Caco-2 (cell line): ENCODE results near the gene ARSK. TPM values are rescaled to one million over a fixed set of nuclear protein-coding genes. Genes with fewer than 3 reads are reported as not detected.

ENCODE experiments used
- BruUV-seq: library from RNA; stranded (reverse); fragments of 400-500 nt; replicated peaks from 2 replicates; lab custom pipeline; 2021; lab: Mats Ljungman, UMichigan
- CTCF ChIA-PET: fragments of 300-600 bp; sonication (Branson Sonifier 250); formaldehyde crosslinking; loops from one replicate; lab custom pipeline; 2022; ENCODE audit warnings: antibody characterized with exemption; lab: Charles Lee
- POLR2A ChIA-PET: fragments of 300-600 bp; sonication (Branson Sonifier 250); formaldehyde crosslinking; loops from one replicate; lab custom pipeline; 2022; ENCODE audit warnings: antibody characterized with exemption; lab: Charles Lee
- DNase-seq, 2 experiments: peaks; one replicate each; pipeline versions ENCODE4 v3.0.0 to v3.0.0-alpha.2; 2020 to 2022
- H3K27me3 ChIP-seq: replicated peaks from 2 replicates; pipeline ENCODE4 v1.6.0; 2011; ENCODE audit warnings: low read length; ENCODE audit not compliant: control insufficient read depth, insufficient read depth
- H3K36me3 ChIP-seq: 2 replicates; pipeline ENCODE4 v1.5.1; 2011; ENCODE audit warnings: low read length; ENCODE audit not compliant: control insufficient read depth, insufficient read depth
- H3K4me1 ChIP-seq: fragments of 250-450 bp; sonication (Bioruptor Pico); 2 replicates; pipeline ENCODE4 v1.5.1; 2020; ENCODE audit warnings: mild to moderate bottlenecking
- H3K4me3 ChIP-seq: 2 replicates; pipeline ENCODE4 v1.5.1; 2011; ENCODE audit warnings: low read depth, mild to moderate bottlenecking, control low read depth, low read length
- H3K9me3 ChIP-seq: fragments of 250-450 bp; sonication (Bioruptor Pico); 2 replicates; pipeline ENCODE4 v1.5.1; 2020; ENCODE audit warnings: mild to moderate bottlenecking, moderate library complexity
- H3K27ac Mint-ChIP-seq: one replicate; pipeline ENCODE4 v1.8.0; 2022; ENCODE audit warnings: mixed read lengths; ENCODE audit not compliant: unreplicated experiment
- H3K27me3 Mint-ChIP-seq: one replicate; pipeline ENCODE4 v1.8.0; 2022; ENCODE audit warnings: mixed read lengths; ENCODE audit not compliant: insufficient read depth, unreplicated experiment
- H3K36me3 Mint-ChIP-seq: one replicate; pipeline ENCODE4 v1.8.0; 2022; ENCODE audit warnings: mild to moderate bottlenecking, mixed read lengths; ENCODE audit not compliant: insufficient read depth, unreplicated experiment
- H3K4me1 Mint-ChIP-seq: one replicate; pipeline ENCODE4 v1.8.0; 2022; ENCODE audit warnings: low read depth, mixed read lengths; ENCODE audit not compliant: unreplicated experiment
- H3K4me3 Mint-ChIP-seq: one replicate; pipeline ENCODE4 v1.8.0; 2022; ENCODE audit warnings: mild to moderate bottlenecking, moderate library complexity, mixed read lengths; ENCODE audit not compliant: unreplicated experiment
- H3K9me3 Mint-ChIP-seq: one replicate; pipeline ENCODE4 v1.8.0; 2022; ENCODE audit warnings: mixed read lengths; ENCODE audit not compliant: unreplicated experiment
- CTCF ChIP-seq, 2 experiments: fragments of 200-600 bp in 1 of 2; IDR thresholded peaks; 1 replicate in 1 of 2; 2 replicates in 1 of 2; pipeline versions ENCODE4 v1.5.1 to v1.8.0; 2011 to 2022; ENCODE audit warnings: antibody characterized with exemption in 1 of 2, control low read depth in 1 of 2, inconsistent platforms in 1 of 2, low read depth in 1 of 2, low read length in 1 of 2, mild to moderate bottlenecking in 1 of 2, moderate library complexity in 1 of 2; ENCODE audit not compliant: insufficient read depth in 1 of 2, severe bottlenecking in 1 of 2, unreplicated experiment in 1 of 2
- intact Hi-C: fragments of 100-400 bp; cut with micrococcal nuclease; formaldehyde crosslinking; loops from one replicate; pipeline ENCODE4 v1.10.0; 2022; ENCODE audit not compliant: unreplicated experiment
- total RNA-seq: library from RNA; stranded (reverse); gene quantifications from 2 replicates; pipeline ENCODE4 v1.2.3, GENCODE V29; 2022

Gene ARSK
- total RNA-seq, 1 experiment from 2014 or later, result 5.0 TPM

- Histone ChIP-seq H3K4me3 (no peak overlapping the region), H3K9me3 (no peaks in the 10 kb centered on the region), H3K36me3 (no peaks in the 10 kb centered on the region), H3K27me3 (no peaks in the 10 kb centered on the region), H3K4me1 (no peaks in the 10 kb centered on the region)
- Mint-ChIP-seq H3K27me3 (no peaks in the 10 kb centered on the region), H3K4me1 (no peaks in the 10 kb centered on the region), H3K36me3 (no peaks in the 10 kb centered on the region), H3K4me3 (no peak overlapping the region), H3K27ac (no peak overlapping the region), H3K9me3 (no peaks in the 10 kb centered on the region)
- intact Hi-C loops, result no loop called here
- ChIA-PET CTCF (no interaction called here), POLR2A (no interaction called here)
- no TSS peak for BruUV-seq
- no peak for DNase-seq
- TF ChIP-seq CTCF (IDR thresholded peaks at IDR 0.05; ENCODE audit: insufficient read depth in 1 of 2, low read depth in 1 of 2, low read length in 1 of 2, severe bottlenecking in 1 of 2, unreplicated experiment in 1 of 2), result no peak
Measured at GRCh38 chr5:95654196-95654595, 99.3 kb downstream of the ARSK start.

Other genes with a start within 250 kb of the ARSK start
- not detected in 2 replicates for gene FAM81B, start 163.7 kb upstream of the ARSK start, total RNA-seq
- gene SKIC3, start 124 bp upstream of the ARSK start, total RNA-seq, result 75.6 and 78.4 TPM in 2 replicates
- gene GPR150, start 65.0 kb downstream of the ARSK start, total RNA-seq, result 0.21 and 0.27 TPM in 2 replicates
- gene RFESD, start 91.7 kb downstream of the ARSK start, total RNA-seq, result 1.6 and 2.4 TPM in 2 replicates
- gene SPATA9, start 127.9 kb downstream of the ARSK start, total RNA-seq, result 0.34 TPM in 1 of 2 replicates, not detected in the other
- gene RHOBTB3, start 176.2 kb downstream of the ARSK start, total RNA-seq, result 85.6 and 88.5 TPM in 2 replicates